ENCODE results near the gene DCAF8.

DCAF8 gene

DNA sequence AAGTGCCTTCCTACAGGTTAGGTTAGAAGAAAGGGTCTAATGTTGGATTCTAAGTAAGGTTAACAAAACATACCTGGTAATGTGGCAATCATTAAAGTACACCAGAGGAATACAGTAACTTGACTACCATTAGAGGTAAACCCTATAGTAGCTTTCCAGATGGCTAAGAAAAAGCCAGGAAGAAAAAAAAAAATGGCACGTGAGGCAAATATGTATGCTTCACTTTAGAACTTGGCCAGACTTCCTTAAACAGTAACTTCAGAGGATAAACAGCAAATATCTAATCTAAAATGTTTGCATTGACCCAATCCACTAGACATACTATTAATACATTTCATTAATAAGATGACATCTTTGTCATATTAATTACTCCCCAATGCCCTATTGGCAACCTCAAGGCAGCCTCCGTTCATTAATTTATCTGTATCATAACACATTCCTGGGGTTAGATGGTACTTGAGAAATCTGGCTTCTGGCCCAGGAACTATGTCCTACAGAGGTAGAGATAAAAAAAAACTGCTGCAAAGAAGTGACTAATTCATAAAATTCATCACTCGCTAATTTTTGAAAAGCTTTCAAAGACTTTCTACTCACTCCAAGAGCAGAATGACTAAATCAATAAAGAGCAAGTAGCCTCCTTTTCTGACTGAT, 5.8 kb downstream of the DCAF8 start:
- H3K4me3 ChIP-seq, result no peak overlapping the region
- H3K27me3 ChIP-seq (ENCODE audit: low read depth), result no peaks in the 10 kb centered on the region
- DNase-seq (ENCODE audit: low spot score in 2 of 2), result no peak
- no peaks in the 10 kb centered on the region for H3K36me3 ChIP-seq (replicated peaks)
- in situ Hi-C loops (cut with MboI; ENCODE audit: low sequenced_read_pairs), result no loop called here
- H3K9me3 ChIP-seq, result no peaks in the 10 kb centered on the region
- peaks cover 8% of the 10 kb centered on the region for H3K4me1 ChIP-seq

DNA sequence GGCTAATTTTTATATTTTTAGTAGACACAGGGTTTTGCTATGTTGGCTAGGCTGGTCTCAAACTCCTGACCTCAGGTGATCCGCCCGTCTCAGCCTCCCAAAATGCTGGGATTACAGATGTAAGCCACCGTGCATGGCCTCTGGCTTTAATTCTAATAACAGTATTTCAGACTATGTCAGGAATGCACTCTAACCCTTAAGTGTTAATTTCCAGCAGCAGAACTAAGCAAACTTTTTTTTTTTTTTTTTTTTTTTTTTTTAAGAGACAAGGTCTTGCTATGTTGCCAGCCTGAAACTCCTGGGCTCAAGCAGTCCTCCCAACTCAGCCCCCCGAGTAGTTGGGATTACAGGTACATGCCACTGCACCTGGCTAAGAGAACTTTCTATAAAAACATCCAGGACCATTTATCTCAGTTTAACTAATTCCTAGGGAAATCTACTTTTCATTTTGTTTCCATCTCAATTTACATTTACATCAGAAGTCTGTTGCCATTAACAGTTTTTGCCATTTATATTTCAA, 6.5 kb downstream of the DCAF8 start:
- Histone ChIP-seq H3K9me3 (no peaks in the 10 kb centered on the region), H3K27me3 (ENCODE audit: low read depth) (no peaks in the 10 kb centered on the region), H3K4me3 (no peak overlapping the region), H3K36me3 (replicated peaks) (peaks cover 3% of the 10 kb centered on the region; the same call in 1 of the 2 replicates), H3K4me1 (peaks cover 5% of the 10 kb centered on the region)
- in situ Hi-C loops (cut with MboI; ENCODE audit: low sequenced_read_pairs), result no loop called here
- no peak for DNase-seq (ENCODE audit: low spot score in 2 of 2)

DNA sequence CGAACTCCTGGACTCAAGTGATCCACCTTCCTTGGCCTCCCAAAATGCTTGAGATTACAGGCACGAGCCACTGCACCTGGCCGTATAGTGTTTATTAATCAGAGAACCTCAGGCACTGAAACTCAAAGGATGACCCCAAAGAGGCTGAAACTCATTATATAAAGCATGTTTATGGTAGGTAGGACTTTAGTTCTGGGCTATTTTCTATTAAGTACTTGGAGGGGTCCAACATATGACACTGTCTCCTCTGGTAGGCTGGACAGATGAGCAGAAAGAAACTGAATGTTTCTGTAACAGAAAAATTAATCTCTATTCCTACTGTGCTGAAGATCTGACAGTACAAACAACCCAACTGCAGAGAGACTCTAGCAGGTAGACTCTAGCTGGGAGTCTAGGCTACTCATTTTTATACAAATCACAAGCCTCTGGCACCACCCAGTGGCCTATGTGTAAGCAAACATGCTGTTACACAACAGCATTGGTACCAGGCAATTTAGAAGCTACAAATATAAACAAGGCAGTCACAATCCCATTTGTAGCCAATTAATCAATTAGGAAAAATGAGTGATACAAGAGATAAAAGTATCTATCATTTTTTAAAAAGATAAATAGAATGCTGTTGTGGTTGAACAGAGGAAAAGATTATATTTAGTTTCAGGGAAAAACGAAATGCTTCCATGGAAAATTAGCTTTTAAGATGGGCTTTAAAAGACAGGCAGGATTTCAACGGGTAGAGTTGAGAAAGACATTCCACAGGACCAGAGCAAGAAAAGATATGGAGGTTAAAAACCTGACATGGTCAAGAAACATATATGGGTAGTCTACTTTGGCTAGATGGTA, 10.4 kb downstream of the DCAF8 start:
- in situ Hi-C loops (cut with MboI; ENCODE audit: low sequenced_read_pairs), result no loop called here
- Histone ChIP-seq H3K36me3 (replicated peaks) (peaks cover 3% of the 10 kb centered on the region; the same call in 1 of the 2 replicates), H3K4me1 (no peaks in the 10 kb centered on the region), H3K9me3 (no peaks in the 10 kb centered on the region), H3K4me3 (no peak overlapping the region), H3K27me3 (ENCODE audit: low read depth) (no peaks in the 10 kb centered on the region)
- peak; percentile 66 to 72 for DNase-seq (ENCODE audit: low spot score in 2 of 2)

DNA sequence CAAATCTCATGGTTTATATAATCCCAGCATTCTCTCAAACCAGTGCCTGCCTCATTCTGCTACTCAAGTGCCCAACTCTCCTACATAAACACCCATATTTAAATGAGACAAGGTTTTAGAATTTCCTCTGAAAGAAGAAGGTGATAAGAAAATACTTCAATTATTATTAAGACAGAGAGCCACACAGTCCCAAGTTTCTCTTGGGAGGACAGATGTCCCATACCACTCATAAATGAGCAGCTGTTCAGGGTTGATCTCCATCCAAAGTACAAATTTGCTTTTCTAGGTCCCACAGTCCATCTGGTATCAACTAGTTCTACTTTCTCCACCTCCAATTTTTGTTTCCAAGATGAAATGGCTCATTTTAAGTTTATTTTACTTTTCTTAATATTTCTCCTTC, 11.3 kb downstream of the DCAF8 start:
- no peaks in the 10 kb centered on the region for H3K9me3 ChIP-seq
- DNase-seq (ENCODE audit: low spot score in 2 of 2), result no peak
- in situ Hi-C loops (cut with MboI; ENCODE audit: low sequenced_read_pairs), result no loop called here
- no peaks in the 10 kb centered on the region for H3K4me1 ChIP-seq
- peaks cover 3% of the 10 kb centered on the region; the same call in 1 of the 2 replicates for H3K36me3 ChIP-seq (replicated peaks)
- no peak overlapping the region for H3K4me3 ChIP-seq
- H3K27me3 ChIP-seq (ENCODE audit: low read depth), result no peaks in the 10 kb centered on the region

DNA sequence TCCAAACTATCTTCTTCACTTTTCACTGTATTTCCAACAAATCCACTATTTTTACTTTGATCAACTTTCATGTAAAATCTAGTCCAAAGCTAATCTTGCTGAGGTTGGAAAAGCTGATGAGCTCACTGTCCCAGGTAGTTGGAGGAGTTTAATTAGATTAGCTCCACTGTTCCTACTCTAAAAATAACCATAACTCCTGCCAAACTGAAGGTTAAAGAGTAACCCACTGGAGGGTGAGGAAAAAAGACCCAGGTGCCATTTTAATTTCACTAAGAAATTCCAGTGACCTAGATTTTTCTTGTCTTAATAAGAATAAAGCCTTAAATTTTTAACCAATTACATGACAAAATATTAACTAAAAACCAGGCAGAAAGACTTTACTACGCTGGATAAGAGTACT, 15.3 kb downstream of the DCAF8 start:
- H3K4me1 ChIP-seq, result peaks cover 11% of the 10 kb centered on the region
- H3K4me3 ChIP-seq, result no peak overlapping the region
- H3K27me3 ChIP-seq (ENCODE audit: low read depth), result no peaks in the 10 kb centered on the region
- DNase-seq (ENCODE audit: low spot score in 2 of 2), result no peak
- H3K36me3 ChIP-seq (replicated peaks), result peaks cover 12% of the 10 kb centered on the region
- in situ Hi-C loops (cut with MboI; ENCODE audit: low sequenced_read_pairs), result loop anchor here (10.0 to 25.0 kb wide), 2 partner anchors 142 to 310 kb away; partner anchors contain the start of genes IGSF9 and TAGLN2
- no peaks in the 10 kb centered on the region for H3K9me3 ChIP-seq

DNA sequence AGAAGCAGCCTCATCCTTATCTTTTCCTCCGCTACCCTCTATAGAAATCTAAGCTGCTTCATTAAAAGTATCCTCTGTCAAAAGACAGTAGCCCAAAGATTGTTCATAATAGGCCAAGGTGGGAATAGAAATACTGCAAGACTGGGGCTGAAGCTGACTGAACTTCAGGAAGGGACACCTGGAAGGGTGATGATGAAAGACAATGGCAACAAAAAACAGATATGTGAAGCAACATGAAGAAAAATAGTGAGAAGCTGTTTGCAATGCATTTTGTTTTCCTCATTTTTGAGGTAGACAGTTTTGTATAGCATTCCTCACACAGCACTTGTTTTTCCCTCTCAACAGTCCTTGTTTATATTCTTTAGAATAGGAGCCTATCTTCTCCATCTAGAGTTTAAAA, 16.9 kb downstream of the DCAF8 start:
- no peak for DNase-seq (ENCODE audit: low spot score in 2 of 2)
- in situ Hi-C loops (cut with MboI; ENCODE audit: low sequenced_read_pairs), result loop anchor here (10.0 to 25.0 kb wide), 2 partner anchors 141 to 308 kb away; partner anchors contain the start of genes IGSF9 and TAGLN2
- H3K9me3 ChIP-seq, result no peaks in the 10 kb centered on the region
- H3K4me3 ChIP-seq, result no peak overlapping the region
- peaks cover 18% of the 10 kb centered on the region for H3K36me3 ChIP-seq (replicated peaks)
- no peaks in the 10 kb centered on the region for H3K27me3 ChIP-seq (ENCODE audit: low read depth)
- peaks cover 11% of the 10 kb centered on the region for H3K4me1 ChIP-seq

DNA sequence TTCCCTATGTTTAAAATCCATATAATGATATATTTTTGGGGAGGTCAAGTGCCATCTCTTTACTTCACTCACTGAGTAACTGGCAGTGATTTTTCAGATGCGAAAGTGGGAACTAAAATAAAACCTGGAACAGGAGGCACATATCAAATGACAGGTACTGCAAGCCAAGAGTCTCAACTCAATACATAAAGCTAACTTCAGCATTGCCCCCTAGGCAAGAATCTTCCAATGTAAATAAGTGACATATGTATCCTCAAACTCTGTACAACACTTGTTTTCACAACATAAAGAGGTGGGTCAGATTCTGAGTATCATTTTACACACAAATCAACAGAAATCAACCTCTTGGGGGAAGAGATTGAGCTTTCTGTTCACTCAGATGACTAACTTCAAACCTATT, 18.1 kb downstream of the DCAF8 start:
- no peak for DNase-seq (ENCODE audit: low spot score in 2 of 2)
- no peaks in the 10 kb centered on the region for H3K9me3 ChIP-seq
- H3K4me3 ChIP-seq, result no peak overlapping the region
- H3K36me3 ChIP-seq (replicated peaks), result peaks cover 30% of the 10 kb centered on the region
- H3K4me1 ChIP-seq, result peaks cover 11% of the 10 kb centered on the region
- H3K27me3 ChIP-seq (ENCODE audit: low read depth), result no peaks in the 10 kb centered on the region
- in situ Hi-C loops (cut with MboI; ENCODE audit: low sequenced_read_pairs), result loop anchor here (10.0 to 25.0 kb wide), 2 partner anchors 139 to 307 kb away; partner anchors contain the start of genes IGSF9 and TAGLN2

DNA sequence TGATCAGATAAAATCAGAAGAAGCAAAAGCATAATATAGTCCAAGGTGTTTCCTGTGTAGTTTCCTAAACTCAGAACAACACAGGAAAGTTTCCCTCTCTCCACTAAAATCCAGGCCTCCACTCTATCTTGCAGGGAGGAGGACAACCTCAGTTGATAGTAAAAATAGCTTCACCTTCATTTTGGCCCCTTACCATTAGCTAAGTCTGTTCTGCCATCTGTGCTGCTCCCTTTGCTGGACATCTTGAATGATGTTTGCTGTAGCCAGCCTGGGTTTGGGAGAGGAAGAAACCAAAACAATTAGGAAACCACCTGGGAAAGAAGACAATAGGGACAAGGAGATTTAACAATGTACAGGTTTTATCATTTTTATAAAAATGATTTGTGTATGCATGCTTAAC, 18.6 kb downstream of the DCAF8 start:
- Histone ChIP-seq H3K4me3 (no peak overlapping the region), H3K36me3 (replicated peaks) (peaks cover 35% of the 10 kb centered on the region), H3K4me1 (peaks cover 11% of the 10 kb centered on the region), H3K27me3 (ENCODE audit: low read depth) (no peaks in the 10 kb centered on the region), H3K9me3 (no peaks in the 10 kb centered on the region)
- DNase-seq (ENCODE audit: low spot score in 2 of 2), result no peak
- in situ Hi-C loops (cut with MboI; ENCODE audit: low sequenced_read_pairs), result loop anchor here (10.0 to 25.0 kb wide), 2 partner anchors 139 to 306 kb away; partner anchors contain the start of genes IGSF9 and TAGLN2

DNA sequence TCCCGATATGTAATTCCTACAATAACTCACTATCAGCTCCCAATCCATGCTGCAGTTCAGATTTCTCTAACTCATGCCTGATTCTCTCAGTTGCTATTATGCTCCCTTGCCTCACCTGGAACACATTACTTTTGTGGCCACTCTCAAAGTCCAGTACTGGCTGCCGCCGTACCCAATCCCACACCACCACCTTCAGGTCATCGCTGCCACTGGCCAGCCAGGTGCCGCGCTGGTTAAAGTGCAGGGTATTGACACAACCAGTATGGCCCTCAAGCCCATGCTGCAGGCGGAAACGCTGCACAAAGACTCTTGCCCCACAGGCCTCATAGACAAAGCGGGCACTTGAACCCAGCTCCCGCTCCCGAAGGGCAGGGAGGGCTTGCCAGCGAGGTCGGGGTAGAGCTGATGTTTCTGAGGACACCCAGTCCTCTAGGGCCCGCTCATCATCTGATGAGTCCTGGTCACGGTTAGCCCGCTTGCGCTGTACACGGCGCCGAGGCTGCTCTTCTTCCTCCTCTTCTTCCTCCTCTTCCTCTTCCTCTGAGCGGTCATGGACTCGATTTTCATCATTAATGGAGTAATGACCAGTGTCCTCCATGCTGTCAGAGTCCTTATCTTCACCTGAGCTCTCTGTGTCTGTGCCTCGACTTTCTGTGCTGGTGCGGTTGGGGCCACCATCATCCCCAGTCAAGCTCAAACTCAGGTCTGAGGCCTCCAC, 22.6 kb downstream of the DCAF8 start:
- Histone ChIP-seq H3K4me1 (peaks cover 2% of the 10 kb centered on the region), H3K4me3 (no peak overlapping the region), H3K27me3 (ENCODE audit: low read depth) (no peaks in the 10 kb centered on the region), H3K9me3 (no peaks in the 10 kb centered on the region), H3K36me3 (replicated peaks) (peaks cover 62% of the 10 kb centered on the region)
- DNase-seq (ENCODE audit: low spot score in 2 of 2), result no peak
- in situ Hi-C loops (cut with MboI; ENCODE audit: low sequenced_read_pairs), result loop anchor here (10.0 to 25.0 kb wide), 2 partner anchors 135 to 302 kb away; partner anchors contain the start of genes IGSF9 and TAGLN2

DNA sequence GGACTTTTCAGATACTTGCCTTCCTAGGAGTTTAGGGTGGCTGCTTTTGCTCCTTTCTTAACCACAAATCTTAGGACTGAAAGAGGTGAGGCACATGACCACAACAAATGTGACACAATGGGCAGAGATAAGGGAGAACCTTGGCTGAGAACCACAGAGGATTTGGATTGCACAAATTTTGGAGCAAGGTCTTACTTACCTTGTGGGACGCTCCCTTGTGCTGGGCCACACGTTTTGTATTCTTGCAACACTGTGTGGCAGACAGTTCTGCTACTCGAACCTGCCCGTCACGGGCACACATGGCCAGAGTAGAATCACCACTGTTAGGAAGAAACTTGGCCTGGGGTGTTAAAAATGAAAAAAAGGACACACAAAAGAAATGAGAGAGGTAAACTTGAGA, 23.9 kb downstream of the DCAF8 start:
- Histone ChIP-seq H3K9me3 (no peaks in the 10 kb centered on the region), H3K4me1 (no peaks in the 10 kb centered on the region), H3K27me3 (ENCODE audit: low read depth) (no peaks in the 10 kb centered on the region), H3K4me3 (no peak overlapping the region), H3K36me3 (replicated peaks) (peaks cover 60% of the 10 kb centered on the region)
- no peak for DNase-seq (ENCODE audit: low spot score in 2 of 2)
- in situ Hi-C loops (cut with MboI; ENCODE audit: low sequenced_read_pairs), result loop anchor here (25.0 kb wide), 1 partner anchor 301 kb away; the partner anchor contains the start of genes IGSF9 and TAGLN2

DNA sequence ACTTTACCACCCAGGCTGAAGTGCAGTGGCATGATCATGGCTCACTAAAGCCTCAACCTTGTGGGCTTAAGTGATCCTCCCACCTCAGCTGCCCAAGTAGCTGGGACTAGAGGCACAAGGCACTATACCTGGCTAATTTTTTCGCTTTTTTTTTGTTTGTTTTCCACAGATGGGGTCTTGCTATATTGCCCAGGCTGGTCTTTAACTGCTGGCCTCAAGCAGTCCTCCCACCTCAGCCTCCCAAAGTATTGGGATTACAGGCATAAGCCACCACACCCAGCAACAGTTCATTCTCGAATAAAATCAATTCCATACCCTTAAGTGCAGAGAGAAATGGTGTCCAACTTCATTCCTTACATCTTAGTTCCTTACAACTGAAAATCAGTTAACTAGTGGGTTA, 24.8 kb downstream of the DCAF8 start:
- Histone ChIP-seq H3K27me3 (ENCODE audit: low read depth) (no peaks in the 10 kb centered on the region), H3K4me3 (no peak overlapping the region), H3K4me1 (no peaks in the 10 kb centered on the region), H3K9me3 (no peaks in the 10 kb centered on the region), H3K36me3 (replicated peaks) (peaks cover 64% of the 10 kb centered on the region)
- no peak for DNase-seq (ENCODE audit: low spot score in 2 of 2)
- in situ Hi-C loops (cut with MboI; ENCODE audit: low sequenced_read_pairs), result loop anchor here (25.0 kb wide), 1 partner anchor 300 kb away; the partner anchor contains the start of genes IGSF9 and TAGLN2

DNA sequence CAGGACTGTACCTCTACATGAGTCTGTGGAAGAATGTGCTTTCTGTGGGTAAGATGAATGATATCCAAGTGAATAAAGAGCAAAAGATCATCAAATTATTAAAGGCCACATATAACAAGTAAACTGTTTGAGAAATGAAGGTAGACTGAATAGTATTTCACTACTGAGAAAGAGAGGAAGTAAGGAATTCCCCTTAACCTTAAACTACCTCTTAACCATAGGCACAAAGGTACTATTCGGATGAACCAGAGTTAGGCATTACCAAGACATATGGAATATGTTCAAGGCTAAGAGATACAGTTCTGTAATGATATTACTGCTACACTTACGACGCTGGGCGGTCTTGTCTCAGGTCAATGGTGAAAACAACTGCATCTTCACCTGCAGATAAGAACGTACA, 25.5 kb downstream of the DCAF8 start:
- in situ Hi-C loops (cut with MboI; ENCODE audit: low sequenced_read_pairs), result loop anchor here (25.0 kb wide), 1 partner anchor 300 kb away; the partner anchor contains the start of genes IGSF9 and TAGLN2
- Histone ChIP-seq H3K27me3 (ENCODE audit: low read depth) (no peaks in the 10 kb centered on the region), H3K36me3 (replicated peaks) (peaks cover 64% of the 10 kb centered on the region), H3K4me3 (no peak overlapping the region), H3K9me3 (no peaks in the 10 kb centered on the region), H3K4me1 (no peaks in the 10 kb centered on the region)
- no peak for DNase-seq (ENCODE audit: low spot score in 2 of 2)

DNA sequence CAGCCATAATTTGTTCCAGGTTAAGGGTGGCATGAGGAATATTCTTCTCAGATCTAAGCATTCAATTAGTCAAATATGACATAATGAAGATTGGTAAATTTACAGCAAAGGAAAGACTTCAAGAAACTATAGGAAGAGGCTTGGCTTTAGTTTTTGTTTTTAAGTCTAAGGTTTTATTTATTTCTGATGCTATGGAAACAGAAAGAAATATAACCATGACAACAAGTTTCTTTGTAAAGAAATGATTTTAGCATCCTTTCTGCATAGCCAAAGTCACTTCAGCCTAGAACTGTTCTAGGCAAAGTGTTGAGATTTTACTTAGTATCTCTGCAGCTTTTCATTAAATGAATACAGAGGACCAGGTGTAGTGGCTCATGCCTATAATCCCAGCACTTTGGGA, 29.4 kb downstream of the DCAF8 start:
- in situ Hi-C loops (cut with MboI; ENCODE audit: low sequenced_read_pairs), result loop anchor here (25.0 kb wide), 1 partner anchor 296 kb away; the partner anchor contains the start of genes IGSF9 and TAGLN2
- no peak for DNase-seq (ENCODE audit: low spot score in 2 of 2)
- Histone ChIP-seq H3K27me3 (ENCODE audit: low read depth) (no peaks in the 10 kb centered on the region), H3K9me3 (no peaks in the 10 kb centered on the region), H3K36me3 (replicated peaks) (peaks cover 58% of the 10 kb centered on the region), H3K4me1 (no peaks in the 10 kb centered on the region), H3K4me3 (no peak overlapping the region)

Data from HAP-1 (cell line).